SU-DHL-6 (cell line): ENCODE results near the gene SCCPDH.

Source experiments
- CTCF ChIP-seq: fragments of 200-600 bp; sonication (generic); IDR thresholded peaks from one replicate; pipeline ENCODE4 v1.5.1; 2017; ENCODE audit warnings: antibody characterized with exemption, mild to moderate bottlenecking, low read length, moderate library complexity; ENCODE audit not compliant: insufficient read depth, poor library complexity, severe bottlenecking
- EZH2phosphoT487 ChIP-seq: fragments of 200-600 bp; sonication (generic), shearing (Covaris generic); conservative IDR thresholded peaks from 2 replicates; pipeline ENCODE4 v1.6.1; 2018; ENCODE audit warnings: mild to moderate bottlenecking, antibody characterized with exemption, low read length, moderate library complexity, mixed read lengths

GRCh38 chr1:246711548-246712003 lies 12.6 kb upstream of the SCCPDH start:
- TF ChIP-seq CTCF: no peak
- TF ChIP-seq EZH2phosphoT487: no peak
